Measurements from ENCODE around the gene INKA2. TPM values are rescaled to one million over a fixed set of nuclear protein-coding genes. Genes with fewer than 3 reads are reported as not detected.

Gene INKA2
- total RNA-seq = 2.4 and 2.6 TPM in 2 replicates

- intact Hi-C loops (cut with micrococcal nuclease) = loop anchor here (1.0 to 5.0 kb wide), 3 partner anchors 16 to 1102 kb away; partner anchors contain the start of gene DDX20
- Mint-ChIP-seq H3K4me3 (peak within 1 kb of the TSS; percentile 96), H3K9me3 (no peaks in the 10 kb centered on the region), H3K27me3 (peaks cover 52% of the 10 kb centered on the region), H3K27ac (peak within 1 kb of the TSS; percentile 92), H3K4me1 (peaks cover 21% of the 10 kb centered on the region), H3K36me3 (ENCODE audit: low read depth) (no peaks in the 10 kb centered on the region)
- DNase-seq = peak; percentile 95
Observed at GRCh38 chr1:111739194-111739924, at the start of gene INKA2. TSS of gene INKA2 (minus strand) at chr1:111739395. CDS start at chr1:111739242, 153 bp downstream.

DNA sequence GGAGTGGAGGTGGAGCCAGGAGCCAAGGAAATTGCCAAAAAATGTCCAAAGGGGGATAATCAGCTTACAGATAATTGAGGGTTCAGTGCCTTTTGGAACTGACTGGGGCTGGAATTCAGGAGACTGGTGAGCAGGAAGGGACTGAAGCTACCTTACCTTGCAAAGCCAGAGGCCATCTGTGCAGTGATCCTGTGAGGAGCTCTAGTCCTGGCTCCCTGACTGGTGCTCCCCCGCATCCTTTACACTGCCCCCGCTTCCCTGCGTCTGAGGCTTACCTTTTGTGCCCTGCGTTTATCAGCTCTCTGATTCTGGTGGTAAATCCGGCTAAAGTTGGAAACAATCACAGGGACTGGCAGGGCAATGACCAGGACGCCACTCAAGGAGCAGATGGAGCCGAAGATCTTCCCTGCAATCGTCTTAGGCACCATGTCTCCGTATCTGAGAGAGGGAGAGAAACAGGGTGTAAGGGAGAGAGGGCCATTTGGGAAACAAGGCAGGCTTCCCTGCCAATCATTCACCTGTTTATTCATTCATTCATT lies 47.5 kb upstream of the INKA2 start:
- no peaks in the 10 kb centered on the region for H3K36me3 Mint-ChIP-seq (ENCODE audit: low read depth)
- intact Hi-C loops (cut with micrococcal nuclease) = no loop called here
- H3K4me3 Mint-ChIP-seq = no peak overlapping the region
- DNase-seq = no peak
- H3K27ac Mint-ChIP-seq = no peak overlapping the region
- H3K4me1 Mint-ChIP-seq = no peaks in the 10 kb centered on the region
- no peaks in the 10 kb centered on the region for H3K9me3 Mint-ChIP-seq
- H3K27me3 Mint-ChIP-seq = peaks cover 31% of the 10 kb centered on the region

DNA sequence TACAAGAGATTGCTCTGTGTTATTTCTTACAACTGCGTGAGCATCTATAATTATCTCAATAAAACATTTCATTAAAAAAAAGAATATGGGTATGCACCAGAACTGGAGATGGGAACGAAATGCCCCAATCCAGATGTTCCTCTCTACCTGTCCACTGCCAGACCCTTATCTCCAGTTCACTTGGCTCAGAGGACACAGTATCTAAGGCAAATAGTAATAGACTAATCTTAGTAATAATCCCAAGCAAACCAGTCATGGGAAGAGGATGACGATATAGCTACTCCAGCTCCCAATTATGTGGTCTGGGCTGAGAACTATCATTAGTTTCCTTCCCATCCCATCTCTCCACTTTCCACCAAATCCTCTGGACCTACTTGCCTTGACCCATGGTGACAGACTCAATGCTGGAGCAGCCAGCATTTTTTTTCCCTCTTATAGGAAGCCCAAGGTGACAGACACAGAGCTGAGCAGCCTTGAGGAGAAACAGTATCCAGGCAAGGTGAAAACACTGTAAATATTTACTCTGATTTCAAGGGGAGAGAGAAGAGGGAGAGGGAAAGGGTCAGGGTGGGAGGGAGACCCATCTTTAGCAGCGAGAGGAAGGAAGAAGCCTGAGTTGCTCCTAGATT lies 45.2 kb upstream of the INKA2 start:
- H3K4me3 Mint-ChIP-seq = no peak overlapping the region
- intact Hi-C loops (cut with micrococcal nuclease) = no loop called here
- H3K9me3 Mint-ChIP-seq = no peaks in the 10 kb centered on the region
- H3K27ac Mint-ChIP-seq = no peak overlapping the region
- H3K36me3 Mint-ChIP-seq (ENCODE audit: low read depth) = no peaks in the 10 kb centered on the region
- H3K4me1 Mint-ChIP-seq = no peaks in the 10 kb centered on the region
- H3K27me3 Mint-ChIP-seq = peaks cover 23% of the 10 kb centered on the region
- DNase-seq = no peak

DNA sequence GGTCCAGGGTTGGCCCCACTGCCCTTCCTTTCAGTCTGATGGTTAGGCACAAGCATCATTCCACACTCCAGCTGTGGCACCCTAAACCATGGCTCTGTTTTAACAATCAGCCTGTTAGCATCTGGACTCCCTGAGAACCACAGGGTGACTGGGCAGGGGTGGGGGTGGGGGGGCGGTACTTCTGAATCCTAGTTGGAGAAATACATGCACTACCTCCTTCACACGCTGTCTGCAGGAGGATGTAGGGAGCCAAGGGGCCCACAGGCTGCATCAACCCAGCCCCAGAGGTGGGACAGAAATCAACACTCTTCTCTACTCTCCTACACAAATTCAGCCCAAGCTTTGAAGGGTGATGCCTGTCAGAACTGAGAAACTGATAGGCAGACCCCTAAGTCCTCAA lies 40.4 kb upstream of the INKA2 start:
- intact Hi-C loops (cut with micrococcal nuclease) = no loop called here
- no peak for DNase-seq
- H3K4me3 Mint-ChIP-seq = no peak overlapping the region
- H3K27ac Mint-ChIP-seq = no peak overlapping the region
- H3K4me1 Mint-ChIP-seq = no peaks in the 10 kb centered on the region
- H3K9me3 Mint-ChIP-seq = no peaks in the 10 kb centered on the region
- peaks cover 21% of the 10 kb centered on the region for H3K27me3 Mint-ChIP-seq
- no peaks in the 10 kb centered on the region for H3K36me3 Mint-ChIP-seq (ENCODE audit: low read depth)

DNA sequence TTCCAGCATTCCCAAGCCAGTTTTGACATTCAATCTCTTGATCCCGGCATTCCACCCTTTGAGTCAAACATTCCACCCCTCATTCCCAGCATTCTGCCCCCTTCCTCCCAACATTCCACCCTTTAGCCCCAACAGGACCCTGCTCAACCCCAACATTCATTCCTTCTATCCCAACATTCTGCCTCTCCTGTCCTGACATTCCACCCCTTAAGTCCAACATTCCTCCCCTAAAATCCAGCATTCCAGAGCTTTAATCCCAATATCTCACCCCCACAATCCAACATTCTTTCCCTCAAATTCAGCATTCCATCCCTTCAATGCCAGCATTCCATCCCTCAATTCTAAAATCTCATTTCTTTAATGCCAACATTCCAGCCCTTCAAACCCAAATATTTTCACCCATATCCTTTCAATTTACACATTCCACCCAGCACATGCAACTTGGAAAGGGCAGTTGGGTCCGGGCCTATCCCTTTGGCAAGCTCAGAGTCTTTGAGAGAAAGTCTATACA lies 39.4 kb upstream of the INKA2 start:
- no peak for DNase-seq
- Mint-ChIP-seq H3K4me1 (no peaks in the 10 kb centered on the region), H3K27ac (no peak overlapping the region), H3K36me3 (ENCODE audit: low read depth) (no peaks in the 10 kb centered on the region), H3K4me3 (no peak overlapping the region), H3K9me3 (no peaks in the 10 kb centered on the region), H3K27me3 (peaks cover 20% of the 10 kb centered on the region)
- intact Hi-C loops (cut with micrococcal nuclease) = no loop called here

DNA sequence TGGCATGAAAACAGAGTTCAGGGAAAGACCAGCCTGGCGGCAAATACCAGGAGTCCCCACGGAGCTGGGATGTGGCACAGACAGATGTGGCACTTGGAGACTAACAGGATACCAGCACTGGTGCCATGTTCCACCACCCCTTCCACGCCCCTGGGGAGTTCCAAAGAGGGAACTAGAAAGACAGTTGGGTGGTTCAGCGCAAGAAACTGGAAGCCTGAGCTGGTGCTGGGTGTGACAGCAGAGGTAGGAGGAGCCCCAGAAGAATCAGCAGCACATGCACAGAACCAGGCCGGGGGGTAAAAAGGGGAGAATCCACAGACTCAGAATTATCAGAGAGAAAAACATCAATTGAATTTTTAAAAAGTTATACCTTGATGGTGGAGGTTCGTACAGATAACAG lies 38.9 kb upstream of the INKA2 start:
- DNase-seq = no peak
- Mint-ChIP-seq H3K27ac (no peak overlapping the region), H3K9me3 (no peaks in the 10 kb centered on the region), H3K4me3 (no peak overlapping the region), H3K4me1 (no peaks in the 10 kb centered on the region), H3K27me3 (peaks cover 17% of the 10 kb centered on the region), H3K36me3 (ENCODE audit: low read depth) (no peaks in the 10 kb centered on the region)
- intact Hi-C loops (cut with micrococcal nuclease) = no loop called here

DNA sequence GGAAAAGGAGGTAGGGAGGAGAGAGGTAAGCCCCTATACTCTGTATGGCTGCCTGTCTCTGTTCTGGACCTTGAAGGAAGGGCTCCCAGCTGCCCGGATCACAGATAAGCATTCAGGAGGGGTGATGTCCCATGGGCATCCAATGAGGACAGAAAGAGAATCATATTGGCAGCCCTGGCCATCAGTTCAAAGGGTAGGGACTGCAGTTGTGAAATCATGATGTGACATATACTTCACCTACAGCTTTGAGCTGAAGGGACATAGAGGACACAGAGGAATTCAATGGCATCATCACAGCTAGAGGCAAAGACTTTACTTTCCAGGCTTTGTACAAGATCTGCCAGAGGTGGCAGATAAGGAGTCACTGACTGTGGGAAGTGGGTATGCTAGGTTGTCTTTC lies 38.1 kb upstream of the INKA2 start:
- H3K9me3 Mint-ChIP-seq = no peaks in the 10 kb centered on the region
- no peak overlapping the region for H3K4me3 Mint-ChIP-seq
- DNase-seq = no peak
- H3K27me3 Mint-ChIP-seq = peaks cover 15% of the 10 kb centered on the region
- no peaks in the 10 kb centered on the region for H3K36me3 Mint-ChIP-seq (ENCODE audit: low read depth)
- no peak overlapping the region for H3K27ac Mint-ChIP-seq
- intact Hi-C loops (cut with micrococcal nuclease) = no loop called here
- no peaks in the 10 kb centered on the region for H3K4me1 Mint-ChIP-seq

DNA sequence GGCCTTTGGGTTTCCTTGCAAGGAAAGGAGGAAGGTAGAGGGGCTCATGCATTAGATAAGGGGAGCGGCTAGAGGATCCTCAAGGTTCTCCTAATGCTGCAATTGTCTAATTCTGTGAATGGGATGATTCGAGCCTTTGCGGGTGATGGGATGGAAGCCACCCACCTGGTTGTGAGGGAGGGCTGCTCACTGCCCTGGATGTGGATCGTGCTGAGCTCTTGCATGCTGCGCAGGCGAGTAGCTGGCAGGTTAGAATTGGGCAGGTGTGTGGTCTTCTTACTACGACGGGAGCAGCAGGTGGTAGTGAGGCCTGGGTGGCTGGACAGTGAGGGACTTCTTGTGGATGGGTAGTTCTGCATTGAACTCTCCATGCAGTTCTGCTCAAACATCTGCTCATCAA lies 37.7 kb upstream of the INKA2 start:
- Mint-ChIP-seq H3K27ac (no peak overlapping the region), H3K9me3 (no peaks in the 10 kb centered on the region), H3K36me3 (ENCODE audit: low read depth) (no peaks in the 10 kb centered on the region), H3K27me3 (peaks cover 15% of the 10 kb centered on the region), H3K4me3 (no peak overlapping the region), H3K4me1 (no peaks in the 10 kb centered on the region)
- intact Hi-C loops (cut with micrococcal nuclease) = no loop called here
- DNase-seq = no peak

GRCh38 chr1:111776391-111776790 lies 37.2 kb upstream of the INKA2 start:
- Mint-ChIP-seq H3K4me3 (no peak overlapping the region), H3K4me1 (no peaks in the 10 kb centered on the region), H3K27me3 (peaks cover 15% of the 10 kb centered on the region), H3K9me3 (no peaks in the 10 kb centered on the region), H3K27ac (no peak overlapping the region), H3K36me3 (ENCODE audit: low read depth) (no peaks in the 10 kb centered on the region)
- intact Hi-C loops (cut with micrococcal nuclease) = no loop called here
- DNase-seq = no peak

GRCh38 chr1:111775966-111776365 lies 36.8 kb upstream of the INKA2 start:
- no peak overlapping the region for H3K27ac Mint-ChIP-seq
- H3K4me1 Mint-ChIP-seq = no peaks in the 10 kb centered on the region
- intact Hi-C loops (cut with micrococcal nuclease) = no loop called here
- H3K4me3 Mint-ChIP-seq = no peak overlapping the region
- DNase-seq = no peak
- H3K9me3 Mint-ChIP-seq = no peaks in the 10 kb centered on the region
- no peaks in the 10 kb centered on the region for H3K36me3 Mint-ChIP-seq (ENCODE audit: low read depth)
- peaks cover 15% of the 10 kb centered on the region for H3K27me3 Mint-ChIP-seq

DNA sequence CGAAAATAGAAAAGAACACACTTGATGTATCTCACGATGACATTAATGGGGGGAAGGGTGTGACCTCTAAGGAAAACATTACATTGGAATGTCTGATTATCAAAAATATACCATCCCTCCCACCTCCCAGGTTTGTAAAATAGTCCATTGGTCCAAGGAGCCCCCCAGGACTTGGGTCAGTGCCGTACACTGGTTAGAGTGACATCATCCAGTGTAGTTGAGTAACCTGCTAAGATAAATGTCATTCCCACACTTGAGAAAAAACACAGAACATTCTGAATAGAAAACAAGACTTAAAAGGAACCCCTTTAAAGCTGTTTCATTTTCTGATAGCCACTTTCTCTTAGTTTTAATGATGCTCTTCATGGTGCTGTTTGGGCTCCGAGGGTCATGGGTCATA lies 31.7 kb upstream of the INKA2 start:
- intact Hi-C loops (cut with micrococcal nuclease) = no loop called here
- no peak overlapping the region for H3K4me3 Mint-ChIP-seq

DNA sequence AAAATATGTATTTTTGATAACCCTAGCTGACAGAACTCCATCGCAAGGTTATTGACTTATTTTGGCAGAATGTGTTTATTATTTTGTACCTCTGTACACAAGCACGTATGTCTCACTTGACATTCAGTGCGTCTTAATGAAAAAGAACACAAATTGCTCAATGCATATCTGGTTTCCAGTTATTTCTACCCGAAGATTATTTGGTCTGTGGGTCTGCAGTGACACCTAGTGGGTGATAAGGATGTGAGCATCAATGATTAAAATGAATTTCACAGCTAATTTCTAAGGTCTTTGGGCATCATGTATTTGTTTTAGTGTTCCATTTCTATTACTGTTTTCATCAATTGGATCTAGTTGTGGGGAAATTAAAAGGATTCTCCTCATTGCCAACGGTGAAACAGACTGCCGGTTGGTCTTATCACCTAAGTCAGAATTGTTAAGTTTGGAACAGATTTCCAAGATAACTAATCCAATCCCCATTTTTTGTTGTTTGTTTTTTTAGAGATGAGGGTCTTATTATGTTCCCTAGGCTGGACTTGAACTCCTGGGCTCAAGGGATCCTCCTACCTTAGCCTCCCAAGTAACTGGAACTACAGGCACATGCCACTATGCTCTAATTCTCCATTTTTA lies 30.4 kb upstream of the INKA2 start:
- no peaks in the 10 kb centered on the region for H3K27me3 Mint-ChIP-seq
- H3K4me1 Mint-ChIP-seq = peaks cover 1% of the 10 kb centered on the region
- DNase-seq = peak; percentile 84
- peaks cover 27% of the 10 kb centered on the region for H3K36me3 Mint-ChIP-seq (ENCODE audit: low read depth)
- no peak overlapping the region for H3K27ac Mint-ChIP-seq
- H3K4me3 Mint-ChIP-seq = no peak overlapping the region
- intact Hi-C loops (cut with micrococcal nuclease) = loop anchor here (1.0 to 5.0 kb wide), 2 partner anchors 288 to 737 kb away; no protein-coding TSS in a partner anchor
- H3K9me3 Mint-ChIP-seq = no peaks in the 10 kb centered on the region

More for the DNA sequence above, 31.7 kb upstream of the INKA2 start:
- DNase-seq = no peak
- Mint-ChIP-seq H3K27ac (no peak overlapping the region), H3K4me1 (peaks cover 1% of the 10 kb centered on the region), H3K27me3 (no peaks in the 10 kb centered on the region), H3K9me3 (no peaks in the 10 kb centered on the region), H3K36me3 (ENCODE audit: low read depth) (peaks cover 16% of the 10 kb centered on the region)

DNA sequence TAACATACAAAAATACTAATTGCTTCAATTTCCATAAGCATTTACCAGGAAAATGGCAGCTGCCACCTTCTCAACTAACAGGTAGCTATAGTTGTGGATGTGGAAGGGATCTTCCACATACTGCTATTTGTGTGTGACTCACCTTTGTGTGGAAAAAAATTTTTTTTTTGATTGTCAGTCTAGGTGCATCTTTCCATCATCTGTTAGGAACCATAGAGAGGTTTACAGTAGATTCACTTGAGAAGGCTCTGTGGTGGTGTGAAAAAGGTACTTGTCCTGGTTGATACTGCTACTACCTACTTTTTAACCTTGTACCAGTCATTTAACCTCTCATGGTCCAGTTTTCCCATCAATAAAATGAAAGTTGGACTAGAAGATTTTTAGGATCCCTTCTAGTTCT lies 29.4 kb upstream of the INKA2 start:
- H3K27ac Mint-ChIP-seq = no peak overlapping the region
- intact Hi-C loops (cut with micrococcal nuclease) = loop anchor here (1.0 to 5.0 kb wide), 2 partner anchors 287 to 736 kb away; no protein-coding TSS in a partner anchor
- DNase-seq = no peak
- no peaks in the 10 kb centered on the region for H3K9me3 Mint-ChIP-seq
- no peak overlapping the region for H3K4me3 Mint-ChIP-seq
- peaks cover 1% of the 10 kb centered on the region for H3K4me1 Mint-ChIP-seq
- H3K27me3 Mint-ChIP-seq = no peaks in the 10 kb centered on the region
- peaks cover 35% of the 10 kb centered on the region for H3K36me3 Mint-ChIP-seq (ENCODE audit: low read depth)

GRCh38 chr1:111768023-111768422 lies 28.8 kb upstream of the INKA2 start:
- Mint-ChIP-seq H3K4me1 (peaks cover 1% of the 10 kb centered on the region), H3K9me3 (no peaks in the 10 kb centered on the region), H3K27me3 (no peaks in the 10 kb centered on the region), H3K36me3 (ENCODE audit: low read depth) (peaks cover 38% of the 10 kb centered on the region), H3K4me3 (no peak overlapping the region), H3K27ac (no peak overlapping the region)
- DNase-seq = no peak
- intact Hi-C loops (cut with micrococcal nuclease) = loop anchor here (5.0 kb wide), 1 partner anchor 736 kb away; no protein-coding TSS in a partner anchor

Data from activated CD4-positive, alpha-beta T cell treated with anti-CD3 and anti-CD28 coated beads, Interleukin-2, amount 10 ng/mL, durations not matched to agents 24 days and 14 days (primary cell).